SK-N-SH (cell line): ENCODE measurements around the gene ACACA. TPM values are rescaled to one million over a fixed set of nuclear protein-coding genes. Genes with fewer than 3 reads are reported as not detected.

Experiments used
- CTCF ChIA-PET: fragments of 300-600, 350-600 bp; formaldehyde crosslinking; extraction: SDS; loops from one replicate; lab custom pipeline; 2021; lab: Yijun Ruan, JAX
- POLR2A ChIA-PET: fragments of 350-600 bp; sonication (Branson Sonifier 250); formaldehyde crosslinking; extraction: SDS; loops from one replicate; lab custom pipeline; 2020; ENCODE audit warnings: antibody characterized with exemption, inconsistent platforms; lab: Yijun Ruan, JAX
- DNase-seq: peaks from one replicate; pipeline ENCODE4 v3.0.0; 2012
- H2AFZ ChIP-seq: fragments of 200-600 bp; sonication (generic); 2 replicates; pipeline ENCODE4 v1.8.1; 2016; ENCODE audit warnings: antibody characterized with exemption, mild to moderate bottlenecking, low read depth
- H3F3A ChIP-seq: fragments of 200-600 bp; sonication (generic); replicated peaks from 2 replicates; pipeline ENCODE3; 2016; ENCODE audit warnings: antibody characterized with exemption, mild to moderate bottlenecking; ENCODE audit not compliant: insufficient read depth
- H3K27ac ChIP-seq, 2 experiments: fragments of 200-500 bp in 1 of 2; fragments of 200-600 bp in 1 of 2; sonication (Bioruptor generic) in 1 of 2; sonication (generic), shearing (Covaris generic) in 1 of 2; 2 replicates each; pipeline versions ENCODE4 v1.5.1 to v1.6.1; 2014 to 2016; ENCODE audit warnings: low read depth in 2 of 2, inconsistent platforms in 1 of 2, low read length in 1 of 2, mild to moderate bottlenecking in 1 of 2, mixed read lengths in 1 of 2
- H3K27me3 ChIP-seq: fragments of 200-600 bp; sonication (generic), shearing (Covaris generic); 2 replicates; pipeline ENCODE4 v1.6.1; 2016; ENCODE audit warnings: mixed run types; ENCODE audit not compliant: insufficient read depth
- H3K36me3 ChIP-seq, 2 experiments: fragments of 200-500 bp in 1 of 2; fragments of 200-600 bp in 1 of 2; sonication (Bioruptor generic) in 1 of 2; sonication (generic) in 1 of 2; replicated peaks in 1 of 2; 2 replicates each; pipeline versions ENCODE3 to v1.5.1; 2014 to 2016; ENCODE audit warnings: low read length in 1 of 2, mild to moderate bottlenecking in 1 of 2; ENCODE audit not compliant: insufficient read depth in 2 of 2, control insufficient read depth in 1 of 2
- H3K4me1 ChIP-seq, 2 experiments: fragments of 200-500 bp in 1 of 2; fragments of 200-600 bp in 1 of 2; sonication (Bioruptor generic) in 1 of 2; sonication (generic), shearing (Covaris generic) in 1 of 2; 2 replicates each; pipeline versions ENCODE4 v1.5.1 to v1.6.1; 2014 to 2016; ENCODE audit warnings: low read depth in 1 of 2, low read length in 1 of 2, mixed run types in 1 of 2; ENCODE audit not compliant: insufficient read depth in 2 of 2, control insufficient read depth in 1 of 2
- H3K4me2 ChIP-seq: fragments of 200-600 bp; sonication (generic), shearing (Covaris generic); 2 replicates; pipeline ENCODE4 v1.6.1; 2017; ENCODE audit warnings: mixed run types
- H3K4me3 ChIP-seq, 2 experiments: fragments of 200-500 bp in 1 of 2; fragments of 200-600 bp in 1 of 2; sonication (Bioruptor generic) in 1 of 2; sonication (generic), shearing (Covaris generic) in 1 of 2; 2 replicates each; pipeline versions ENCODE4 v1.5.1 to v1.8.1; 2014 to 2016; ENCODE audit warnings: low read depth in 2 of 2, inconsistent platforms in 1 of 2, low read length in 1 of 2, mild to moderate bottlenecking in 1 of 2, mixed read lengths in 1 of 2, moderate library complexity in 1 of 2
- H3K79me2 ChIP-seq: fragments of 200-600 bp; sonication (generic); 2 replicates; pipeline ENCODE4 v1.8.1; 2017; ENCODE audit warnings: mild to moderate bottlenecking; ENCODE audit not compliant: insufficient read depth
- H3K9ac ChIP-seq: fragments of 200-600 bp; sonication (generic); 2 replicates; pipeline ENCODE4 v1.6.1; 2017; ENCODE audit warnings: mixed run types
- H3K9me2 ChIP-seq: fragments of 200-600 bp; sonication (generic); 2 replicates; pipeline ENCODE4 v1.6.1; 2017; ENCODE audit warnings: mixed run types
- H3K9me3 ChIP-seq: fragments of 200-600 bp; sonication (generic); 2 replicates; pipeline ENCODE4 v1.6.1; 2017; ENCODE audit warnings: mixed run types, mild to moderate bottlenecking, moderate library complexity
- H4K20me1 ChIP-seq: fragments of 200-600 bp; sonication (generic); 2 replicates; pipeline ENCODE4 v1.6.1; 2017; ENCODE audit warnings: mild to moderate bottlenecking, mixed run types; ENCODE audit not compliant: insufficient read depth
- CTCF ChIP-seq: fragments of 200-600 bp; sonication (generic); IDR thresholded peaks from 2 replicates; pipeline ENCODE4 v1.6.1; 2017; ENCODE audit warnings: antibody characterized with exemption, mild to moderate bottlenecking, moderate library complexity
- FOSL2 ChIP-seq: IDR thresholded peaks from 2 replicates; pipeline ENCODE4 v1.4.0; 2012; ENCODE audit warnings: low read depth, mild to moderate bottlenecking, moderate library complexity, borderline replicate concordance
- FOXJ3 ChIP-seq: sonication (generic); formaldehyde crosslinking; IDR thresholded peaks from 2 replicates; pipeline ENCODE4 v1.5.1; 2020; ENCODE audit warnings: mild to moderate bottlenecking, missing genetic modification reagents
- FOXM1 ChIP-seq: IDR thresholded peaks from 2 replicates; pipeline ENCODE4 v1.4.0; 2012; ENCODE audit warnings: low read depth, mild to moderate bottlenecking
- GABPA ChIP-seq: IDR thresholded peaks from 2 replicates; pipeline ENCODE4 v1.4.0; 2012; ENCODE audit warnings: low read depth, mild to moderate bottlenecking
- GATA2 ChIP-seq: sonication (generic); formaldehyde crosslinking; IDR thresholded peaks from 2 replicates; pipeline ENCODE4 v1.5.0; 2020; ENCODE audit warnings: mild to moderate bottlenecking, missing genetic modification reagents
- IRF3 ChIP-seq: fragments of 150-350 bp; IDR thresholded peaks from 2 replicates; pipeline ENCODE4 v1.6.1; 2016; ENCODE audit warnings: mild to moderate bottlenecking, low read depth, low read length
- MAX ChIP-seq: IDR thresholded peaks from 2 replicates; pipeline ENCODE4 v1.4.0; 2012; ENCODE audit warnings: low read depth
- NRF1 ChIP-seq: IDR thresholded peaks from 2 replicates; pipeline ENCODE4 v1.6.1; 2012; ENCODE audit warnings: low read depth, mild to moderate bottlenecking, low read length
- PBX3 ChIP-seq: IDR thresholded peaks from 2 replicates; pipeline ENCODE4; 2012
- POLR2AphosphoS5 ChIP-seq: IDR thresholded peaks from 2 replicates; pipeline ENCODE4 v1.6.1; 2012; ENCODE audit warnings: low read depth, low read length
- RAD21 ChIP-seq: IDR thresholded peaks from 2 replicates; pipeline ENCODE4 v1.6.1; 2012; ENCODE audit warnings: mild to moderate bottlenecking, low read length
- SMC3 ChIP-seq: IDR thresholded peaks from 2 replicates; pipeline ENCODE4 v1.6.1; 2012; ENCODE audit warnings: low read depth, low read length, improper control_type of control experiment
- TCF12 ChIP-seq: IDR thresholded peaks from 2 replicates; pipeline ENCODE4 v1.4.0; 2012
- USF1 ChIP-seq: IDR thresholded peaks from 2 replicates; pipeline ENCODE4 v1.4.0; 2012; ENCODE audit warnings: low read depth, borderline replicate concordance
- YY1 ChIP-seq: IDR thresholded peaks from 2 replicates; pipeline ENCODE4 v1.4.0; 2012; ENCODE audit warnings: low read depth, mild to moderate bottlenecking
- WGBS: methylation state at CpG from one replicate; pipeline ENCODE4 v1.1.6; 2017; ENCODE audit warnings: low lambda C conversion rate; 5-methylcytosine and 5-hydroxymethylcytosine counted together
- polyA plus RNA-seq, 3 experiments: library from polyadenylated mRNA; depleted of rRNA; stranded (reverse); fragments of >200 nt; gene quantifications; 2 replicates each; pipeline ENCODE4 v1.2.3, GENCODE V29; 2012

Gene ACACA
- polyA plus RNA-seq, 1 of the 3 experiments (the other 2 are of a cell fraction): 27.2 TPM

- Histone ChIP-seq H2AFZ (no peak overlapping the region), H3K27me3 (no peaks in the 10 kb centered on the region), H3K9me2 (no peaks in the 10 kb centered on the region), H3K9ac (no peak overlapping the region), H3K36me3 (no peaks in the 10 kb centered on the region), H3K79me2 (no peaks in the 10 kb centered on the region; the same call in 1 of the 2 replicates), H3K4me3 (no peak overlapping the region), H3K9me3 (no peaks in the 10 kb centered on the region), H3F3A (no peaks in the 10 kb centered on the region), H3K4me2 (no peak overlapping the region), H4K20me1 (no peaks in the 10 kb centered on the region), H3K27ac (no peak overlapping the region), H3K4me1 (peaks cover 3 to 4% of the 10 kb centered on the region in 2 experiments; a peak in 2 of 4 replicates)
- TF ChIP-seq YY1 (no peak), RAD21 (no peak), POLR2AphosphoS5 (no peak), SMC3 (no peak), FOXM1 (no peak), CTCF (no peak), PBX3 (no peak), IRF3 (no peak), NRF1 (no peak), FOXJ3 (no peak), MAX (no peak), USF1 (no peak)
- WGBS: 97% methylated on average over 4 of the region's 4 CpGs
- ChIA-PET CTCF (no interaction called here), POLR2A (no interaction called here)
- DNase-seq: no peak
Observed at GRCh38 chr17:37294888-37295287, 111.7 kb downstream of the ACACA start.

GRCh38 chr17:37293770-37294169, 112.9 kb downstream of the ACACA start:
- H3K4me1 ChIP-seq: peaks cover 0 to 2% of the 10 kb centered on the region in 2 experiments; a peak in 2 of 4 replicates
- no peak overlapping the region for H3K4me2 ChIP-seq
- 93% methylated on average over 5 of the region's 5 CpGs for WGBS
- H3K9me3 ChIP-seq: no peaks in the 10 kb centered on the region
- no peak for DNase-seq
- no peaks in the 10 kb centered on the region for H4K20me1 ChIP-seq
- no peaks in the 10 kb centered on the region; the same call in 1 of the 2 replicates for H3K79me2 ChIP-seq
- ChIA-PET CTCF (no interaction called here), POLR2A (no interaction called here)
- H3K27me3 ChIP-seq: no peaks in the 10 kb centered on the region
- no peaks in the 10 kb centered on the region for H3K36me3 ChIP-seq
- H3K4me3 ChIP-seq: no peak overlapping the region
- H2AFZ ChIP-seq: no peak overlapping the region
- no peak overlapping the region for H3K27ac ChIP-seq
- H3F3A ChIP-seq: no peaks in the 10 kb centered on the region
- H3K9ac ChIP-seq: no peak overlapping the region
- no peaks in the 10 kb centered on the region for H3K9me2 ChIP-seq
- TF ChIP-seq PBX3: no peak
- no peak for TF ChIP-seq USF1
- TF ChIP-seq SMC3: no peak
- TF ChIP-seq IRF3: no peak
- no peak for TF ChIP-seq FOSL2
- no peak for TF ChIP-seq GATA2 (CRISPR knock-in tag)
- no peak for TF ChIP-seq TCF12
- no peak for TF ChIP-seq RAD21
- no peak for TF ChIP-seq GABPA
- TF ChIP-seq, all 33 proteins: peak for 0
